ENCODE measurements around the gene SLC5A2.

SLC5A2 gene

DNA sequence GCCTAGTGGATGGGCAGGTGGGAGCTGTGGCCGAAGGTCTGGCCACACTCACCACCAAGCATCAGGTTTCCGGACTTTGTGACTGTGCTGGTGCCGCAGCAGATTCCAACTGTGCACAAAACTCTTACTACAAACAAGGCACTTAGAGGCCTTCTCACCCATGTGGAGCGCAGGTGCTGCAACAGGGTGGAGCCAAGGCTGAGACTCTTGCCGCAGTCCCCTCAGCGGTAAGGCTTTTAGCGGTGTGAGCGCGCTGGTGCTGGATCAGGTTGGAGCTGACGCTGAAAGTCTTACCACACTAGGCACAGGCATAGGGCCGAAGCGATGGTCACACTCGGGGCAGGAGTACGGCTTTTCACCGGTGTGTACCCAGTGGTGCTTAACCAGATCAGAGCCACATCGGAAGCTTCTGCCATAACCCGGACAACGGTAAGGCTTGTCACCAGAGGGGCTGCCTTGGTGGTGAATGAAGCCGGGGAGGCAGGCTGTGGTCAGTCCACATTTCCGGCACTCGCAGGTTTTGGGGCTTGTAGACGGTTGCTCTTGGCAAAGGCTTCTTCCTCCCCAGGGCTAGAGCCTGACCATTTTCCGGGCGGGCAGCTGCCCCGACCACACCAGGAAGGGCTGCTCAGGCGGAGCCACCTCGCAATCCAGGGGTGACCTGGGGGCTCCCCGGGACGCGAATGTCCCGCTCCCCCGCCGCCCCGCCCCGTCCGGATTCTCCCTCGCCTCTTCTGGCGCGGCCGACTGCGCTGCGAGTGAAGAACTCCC is 24.7 kb upstream of the SLC5A2 start:
- Histone ChIP-seq H3K14ac (ENCODE audit: low read length) (peak overlapping the region; percentile 49), H2BK12ac (ENCODE audit: low read length) (peak overlapping the region; percentile 30), H3K23ac (ENCODE audit: low read depth, low read length, poor library complexity) (peak overlapping the region; percentile 99), H2BK15ac (ENCODE audit: low read length) (peak overlapping the region; percentile 25), H3K4me2 (ENCODE audit: insufficient read depth, low read length, poor library complexity, severe bottlenecking) (peak overlapping the region; percentile 85), H2BK120ac (ENCODE audit: low read depth, low read length) (no peak overlapping the region), H3K4me1 (ENCODE audit: control insufficient read depth in 2 of 2, insufficient read depth in 1 of 2, low read depth in 1 of 2, low read length in 2 of 2) (peaks cover 15 to 19% of the 10 kb centered on the region in 2 donors), H2BK5ac (ENCODE audit: low read length) (peak overlapping the region; percentile 100), H3K36me3 (replicated peaks in 1 of 2; ENCODE audit: control insufficient read depth in 2 of 2, insufficient read depth in 2 of 2, low read length in 2 of 2) (peaks cover 11 to 42% of the 10 kb centered on the region in 2 donors), H3K27ac (replicated peaks; ENCODE audit: low read length) (peak overlapping the region; percentile 93), H3K18ac (ENCODE audit: low read length) (peak overlapping the region; percentile 93), H3K27me3 (ENCODE audit: control insufficient read depth in 3 of 3, insufficient read depth in 3 of 3, low read depth in 1 of 3, low read length in 3 of 3) (no peaks in the 10 kb centered on the region), H4K91ac (ENCODE audit: low read depth, low read length, poor library complexity) (no peak overlapping the region), H2AFZ (ENCODE audit: low read length) (peak overlapping the region; percentile 93), H3K79me1 (ENCODE audit: low read depth, low read length) (peaks cover 14% of the 10 kb centered on the region), H4K8ac (ENCODE audit: low read depth, low read length) (peak overlapping the region; percentile 7), H3K4me3 (ENCODE audit: low read length in 2 of 2) (peak overlapping the region; percentile 79 to 90), H3K4ac (ENCODE audit: low read length) (no peak overlapping the region), H3K9ac (ENCODE audit: low read depth, low read length, poor library complexity) (peak overlapping the region; percentile 94), H3K9me3 (replicated peaks in 1 of 2; ENCODE audit: control insufficient read depth in 2 of 2, insufficient read depth in 1 of 2, low read depth in 1 of 2, low read length in 2 of 2) (no peaks in the 10 kb centered on the region), H2AK5ac (ENCODE audit: low read depth, low read length) (peak overlapping the region; percentile 40)
- no peak for DNase-seq (ENCODE audit: low spot score)
- WGBS, 2 donors (ENCODE audit: extremely low coverage in 2 of 2, insufficient read length in 2 of 2, insufficient replicate concordance in 1 of 2): no CpG with 5 or more reads among the region's 42 CpGs

- Histone ChIP-seq H3K79me1 (ENCODE audit: low read depth, low read length) (peaks cover 14% of the 10 kb centered on the region), H3K14ac (ENCODE audit: low read length) (peak within 1 kb of the TSS; percentile 98), H3K23ac (ENCODE audit: low read depth, low read length, poor library complexity) (peak within 1 kb of the TSS; percentile 99), H4K91ac (ENCODE audit: low read depth, low read length, poor library complexity) (peak within 1 kb of the TSS; percentile 94), H3K27me3 (ENCODE audit: control insufficient read depth in 3 of 3, insufficient read depth in 3 of 3, low read depth in 1 of 3, low read length in 3 of 3) (no peaks in the 10 kb centered on the region), H3K4me3 (ENCODE audit: low read length in 2 of 2) (peak within 1 kb of the TSS; percentile 79 to 90), H2BK12ac (ENCODE audit: low read length) (peak within 1 kb of the TSS; percentile 95), H3K27ac (replicated peaks; ENCODE audit: low read length) (peak within 1 kb of the TSS; percentile 93), H3K9ac (ENCODE audit: low read depth, low read length, poor library complexity) (peak within 1 kb of the TSS; percentile 99), H3K4me2 (ENCODE audit: insufficient read depth, low read length, poor library complexity, severe bottlenecking) (peak within 1 kb of the TSS; percentile 85), H3K4ac (ENCODE audit: low read length) (no peak within 1 kb of the TSS), H2BK120ac (ENCODE audit: low read depth, low read length) (no peak within 1 kb of the TSS), H3K9me3 (replicated peaks in 1 of 2; ENCODE audit: control insufficient read depth in 2 of 2, insufficient read depth in 1 of 2, low read depth in 1 of 2, low read length in 2 of 2) (no peaks in the 10 kb centered on the region), H3K36me3 (replicated peaks in 1 of 2; ENCODE audit: control insufficient read depth in 2 of 2, insufficient read depth in 2 of 2, low read length in 2 of 2) (peaks cover 11 to 50% of the 10 kb centered on the region in 2 donors), H3K18ac (ENCODE audit: low read length) (peak within 1 kb of the TSS; percentile 100), H2BK15ac (ENCODE audit: low read length) (peak within 1 kb of the TSS; percentile 78), H4K8ac (ENCODE audit: low read depth, low read length) (peak within 1 kb of the TSS; percentile 7), H2AK5ac (ENCODE audit: low read depth, low read length) (peak within 1 kb of the TSS; percentile 82), H3K4me1 (ENCODE audit: control insufficient read depth in 2 of 2, insufficient read depth in 1 of 2, low read depth in 1 of 2, low read length in 2 of 2) (peaks cover 9 to 13% of the 10 kb centered on the region in 2 donors), H2AFZ (ENCODE audit: low read length) (peak within 1 kb of the TSS; percentile 93), H2BK5ac (ENCODE audit: low read length) (peak within 1 kb of the TSS; percentile 100)
- WGBS, 2 donors (ENCODE audit: extremely low coverage in 2 of 2, insufficient read length in 2 of 2, insufficient replicate concordance in 1 of 2): no CpG with 5 or more reads among the region's 91 CpGs
- peak; percentile 97 for DNase-seq (ENCODE audit: low spot score)
Observed at GRCh38 chr16:31458844-31459686, 23.9 kb upstream of the SLC5A2 start, which contains the start of gene ARMC5. ARMC5 (plus strand) TSS chr16:31459501; CDS start chr16:31459525, 24 bp downstream.

DNA sequence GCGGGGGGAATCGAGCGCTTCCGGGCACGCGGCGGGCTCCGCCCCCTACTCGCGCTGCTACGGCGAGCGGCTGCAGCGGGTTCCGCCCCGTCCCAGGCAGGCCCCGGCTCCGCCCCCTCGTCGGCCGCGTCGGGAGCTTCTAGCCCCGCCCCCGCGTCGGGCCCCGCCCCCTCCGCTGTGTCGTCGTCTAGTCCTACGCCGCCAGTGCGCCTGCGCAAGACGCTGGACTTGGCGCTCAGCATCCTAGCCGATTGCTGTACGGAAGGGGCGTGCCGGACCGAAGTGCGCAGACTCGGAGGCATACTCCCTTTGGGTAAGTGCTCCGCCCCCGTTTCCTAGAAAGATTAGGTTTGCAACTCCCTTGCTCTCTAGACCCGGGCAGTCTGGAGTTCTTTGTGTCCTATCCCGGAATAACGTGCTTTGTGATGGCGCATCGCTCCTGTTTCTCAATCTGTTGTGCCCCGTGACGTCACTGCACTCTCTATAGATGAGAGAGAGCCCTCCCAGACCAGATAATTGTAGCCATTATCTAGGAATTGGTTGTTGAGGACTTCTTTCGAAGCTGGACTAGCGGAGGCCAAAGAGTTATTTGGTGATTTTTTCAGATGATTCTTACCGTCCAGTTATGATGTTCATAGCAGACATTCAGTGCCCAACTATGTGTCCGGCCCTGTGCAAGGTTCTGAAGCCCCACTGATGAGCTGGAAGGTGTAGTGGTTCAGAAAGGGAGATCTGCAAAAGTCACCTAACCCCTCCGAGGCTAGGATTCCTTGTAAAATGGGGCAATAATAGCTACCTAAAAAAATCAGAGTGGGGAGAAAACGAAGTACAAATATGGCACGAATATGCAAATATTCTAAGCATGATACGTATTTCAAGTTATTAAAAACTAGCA is 23.0 kb upstream of the SLC5A2 start:
- no CpG with 5 or more reads among the region's 61 CpGs for WGBS, 2 donors (ENCODE audit: extremely low coverage in 2 of 2, insufficient read length in 2 of 2, insufficient replicate concordance in 1 of 2)
- Histone ChIP-seq H2BK12ac (ENCODE audit: low read length) (peak overlapping the region; percentile 95), H2BK15ac (ENCODE audit: low read length) (peak overlapping the region; percentile 78), H3K4me3 (ENCODE audit: low read length in 2 of 2) (peak overlapping the region; percentile 79 to 90), H3K36me3 (replicated peaks in 1 of 2; ENCODE audit: control insufficient read depth in 2 of 2, insufficient read depth in 2 of 2, low read length in 2 of 2) (peaks cover 11 to 58% of the 10 kb centered on the region in 2 donors), H3K23ac (ENCODE audit: low read depth, low read length, poor library complexity) (peak overlapping the region; percentile 99), H3K14ac (ENCODE audit: low read length) (peak overlapping the region; percentile 98), H3K4me2 (ENCODE audit: insufficient read depth, low read length, poor library complexity, severe bottlenecking) (peak overlapping the region; percentile 66), H3K9ac (ENCODE audit: low read depth, low read length, poor library complexity) (peak overlapping the region; percentile 99), H4K91ac (ENCODE audit: low read depth, low read length, poor library complexity) (peak overlapping the region; percentile 94), H4K8ac (ENCODE audit: low read depth, low read length) (no peak overlapping the region), H3K4me1 (ENCODE audit: control insufficient read depth in 2 of 2, insufficient read depth in 1 of 2, low read depth in 1 of 2, low read length in 2 of 2) (peaks cover 9 to 13% of the 10 kb centered on the region in 2 donors), H3K27me3 (ENCODE audit: control insufficient read depth in 3 of 3, insufficient read depth in 3 of 3, low read depth in 1 of 3, low read length in 3 of 3) (no peaks in the 10 kb centered on the region), H2BK120ac (ENCODE audit: low read depth, low read length) (no peak overlapping the region), H3K9me3 (replicated peaks in 1 of 2; ENCODE audit: control insufficient read depth in 2 of 2, insufficient read depth in 1 of 2, low read depth in 1 of 2, low read length in 2 of 2) (no peaks in the 10 kb centered on the region), H2BK5ac (ENCODE audit: low read length) (peak overlapping the region; percentile 100), H2AK5ac (ENCODE audit: low read depth, low read length) (no peak overlapping the region), H2AFZ (ENCODE audit: low read length) (peak overlapping the region; percentile 93), H3K4ac (ENCODE audit: low read length) (no peak overlapping the region), H3K18ac (ENCODE audit: low read length) (peak overlapping the region; percentile 100), H3K27ac (replicated peaks; ENCODE audit: low read length) (peak overlapping the region; percentile 93), H3K79me1 (ENCODE audit: low read depth, low read length) (peaks cover 14% of the 10 kb centered on the region)
- peak; percentile 100 for DNase-seq (ENCODE audit: low spot score)
